ENCODE results near the gene TIGD4. TPM values are rescaled to one million over a fixed set of nuclear protein-coding genes. Genes with fewer than 3 reads are reported as not detected.

The TIGD4 gene
- total RNA-seq, result 0.04 and 0.20 TPM in 2 replicates

GRCh38 chr4:152779513-152780266 lies at the start of gene TIGD4, which contains the start of gene ARFIP1:
TSS of gene TIGD4 (minus strand) at chr4:152779730. CDS start at chr4:152771004, 8,726 bp downstream.
TSS of gene ARFIP1 (plus strand) at chr4:152779954. CDS start at chr4:152829634, 49,680 bp downstream.
- DNase-seq (ENCODE audit: low read depth, low spot score), result peak; percentile 81

GRCh38 chr4:152828122-152828521 lies 48.6 kb upstream of the TIGD4 start:
- no peak for DNase-seq (ENCODE audit: low read depth, low spot score)

GRCh38 chr4:152825336-152825735 lies 45.8 kb upstream of the TIGD4 start:
- DNase-seq (ENCODE audit: low read depth, low spot score), result no peak

GRCh38 chr4:152824561-152824960 lies 45.0 kb upstream of the TIGD4 start:
- no peak for DNase-seq (ENCODE audit: low read depth, low spot score)

- no peak for DNase-seq (ENCODE audit: low read depth, low spot score)
Measured at GRCh38 chr4:152822323-152822722, 42.8 kb upstream of the TIGD4 start.

- DNase-seq (ENCODE audit: low read depth, low spot score), result no peak
Measured at GRCh38 chr4:152820073-152820472, 40.5 kb upstream of the TIGD4 start.

GRCh38 chr4:152819026-152819645 lies 39.6 kb upstream of the TIGD4 start:
- no peak for DNase-seq (ENCODE audit: low read depth, low spot score)

GRCh38 chr4:152817331-152817730 lies 37.8 kb upstream of the TIGD4 start:
- DNase-seq (ENCODE audit: low read depth, low spot score), result peak; percentile 7

- DNase-seq (ENCODE audit: low read depth, low spot score), result no peak
Measured at GRCh38 chr4:152815078-152815477, 35.5 kb upstream of the TIGD4 start.

- DNase-seq (ENCODE audit: low read depth, low spot score), result no peak
Measured at GRCh38 chr4:152810715-152811287, 31.3 kb upstream of the TIGD4 start.

- no peak for DNase-seq (ENCODE audit: low read depth, low spot score)
Measured at GRCh38 chr4:152808670-152809069, 29.1 kb upstream of the TIGD4 start.

GRCh38 chr4:152807294-152807829 lies 27.8 kb upstream of the TIGD4 start:
- DNase-seq (ENCODE audit: low read depth, low spot score), result no peak

GRCh38 chr4:152806501-152807125 lies 27.1 kb upstream of the TIGD4 start:
- DNase-seq (ENCODE audit: low read depth, low spot score), result no peak

GRCh38 chr4:152805818-152806217 lies 26.3 kb upstream of the TIGD4 start:
- DNase-seq (ENCODE audit: low read depth, low spot score), result no peak

- DNase-seq (ENCODE audit: low read depth, low spot score), result no peak
Measured at GRCh38 chr4:152805071-152805650, 25.6 kb upstream of the TIGD4 start.

GRCh38 chr4:152803541-152803940 lies 24.0 kb upstream of the TIGD4 start:
- DNase-seq (ENCODE audit: low read depth, low spot score), result no peak

- no peak for DNase-seq (ENCODE audit: low read depth, low spot score)
Measured at GRCh38 chr4:152795891-152796290, 16.4 kb upstream of the TIGD4 start.

- no peak for DNase-seq (ENCODE audit: low read depth, low spot score)
Measured at GRCh38 chr4:152786627-152787026, 7.1 kb upstream of the TIGD4 start.

GRCh38 chr4:152785639-152786615 lies 6.4 kb upstream of the TIGD4 start:
- no peak for DNase-seq (ENCODE audit: low read depth, low spot score)

Data from pulmonary artery endothelial cell (primary cell).